ENCODE measurements around the gene L2HGDH. TPM values are rescaled to one million over a fixed set of nuclear protein-coding genes. Genes with fewer than 3 reads are reported as not detected.

Gene L2HGDH
- total RNA-seq, 2 donors from 2014 or later = 11.4 to 12.3 TPM

GRCh38 chr14:50308363-50308915, 3.6 kb downstream of the L2HGDH start:
- Histone ChIP-seq H3K4me1 (peaks cover 6% of the 10 kb centered on the region), H3K27me3 (no peaks in the 10 kb centered on the region), H3K9ac (ENCODE audit: low read depth in 2 of 2, low read length in 2 of 2) (no peak overlapping the region), H3K9me3 (no peaks in the 10 kb centered on the region), H3K36me3 (no peaks in the 10 kb centered on the region), H3K4me3 (no peak overlapping the region), H3K27ac (no peak overlapping the region)
- TF ChIP-seq CTCF (IDR thresholded peaks at IDR 0.05) = no peak
- intact Hi-C loops (cut with DNase I) = no loop called here
- no peak for DNase-seq

GRCh38 chr14:50303744-50304471, 8.1 kb downstream of the L2HGDH start:
- H3K4me3 ChIP-seq = no peak overlapping the region
- no peaks in the 10 kb centered on the region for H3K27me3 ChIP-seq
- no peak overlapping the region for H3K9ac ChIP-seq (ENCODE audit: low read depth in 2 of 2, low read length in 2 of 2)
- TF ChIP-seq CTCF (IDR thresholded peaks at IDR 0.05) = no peak
- H3K9me3 ChIP-seq = no peaks in the 10 kb centered on the region
- intact Hi-C loops (cut with DNase I) = no loop called here
- H3K4me1 ChIP-seq = no peaks in the 10 kb centered on the region
- no peak for DNase-seq
- H3K36me3 ChIP-seq = no peaks in the 10 kb centered on the region
- H3K27ac ChIP-seq = no peak overlapping the region

GRCh38 chr14:50301914-50302313, 10.1 kb downstream of the L2HGDH start:
- intact Hi-C loops (cut with DNase I) = no loop called here
- H3K9ac ChIP-seq (ENCODE audit: low read depth in 2 of 2, low read length in 2 of 2) = no peak overlapping the region
- H3K9me3 ChIP-seq = no peaks in the 10 kb centered on the region
- H3K27ac ChIP-seq = no peak overlapping the region
- H3K4me1 ChIP-seq = no peaks in the 10 kb centered on the region
- no peaks in the 10 kb centered on the region for H3K36me3 ChIP-seq
- no peak for TF ChIP-seq CTCF (IDR thresholded peaks at IDR 0.05)
- no peak for DNase-seq
- no peak overlapping the region for H3K4me3 ChIP-seq
- no peaks in the 10 kb centered on the region for H3K27me3 ChIP-seq

GRCh38 chr14:50299585-50299984, 12.4 kb downstream of the L2HGDH start:
- H3K27me3 ChIP-seq = no peaks in the 10 kb centered on the region
- no peak overlapping the region for H3K4me3 ChIP-seq
- intact Hi-C loops (cut with DNase I) = no loop called here
- H3K9me3 ChIP-seq = no peaks in the 10 kb centered on the region
- no peak for DNase-seq
- no peaks in the 10 kb centered on the region for H3K4me1 ChIP-seq
- H3K36me3 ChIP-seq = no peaks in the 10 kb centered on the region
- no peak for TF ChIP-seq CTCF (IDR thresholded peaks at IDR 0.05)
- H3K9ac ChIP-seq (ENCODE audit: low read depth in 2 of 2, low read length in 2 of 2) = no peak overlapping the region
- no peak overlapping the region for H3K27ac ChIP-seq

- Histone ChIP-seq H3K4me3 (no peak overlapping the region), H3K36me3 (no peaks in the 10 kb centered on the region), H3K27me3 (no peaks in the 10 kb centered on the region), H3K4me1 (no peaks in the 10 kb centered on the region), H3K9ac (ENCODE audit: low read depth in 2 of 2, low read length in 2 of 2) (no peak overlapping the region), H3K9me3 (no peaks in the 10 kb centered on the region), H3K27ac (no peak overlapping the region)
- intact Hi-C loops (cut with DNase I) = no loop called here
- no peak for DNase-seq
- TF ChIP-seq CTCF (IDR thresholded peaks at IDR 0.05) = no peak
These were observed 21.7 kb downstream of the L2HGDH start for GRCh38 chr14:50290306-50290705.
